HG03066 (cell line): Measurements from ENCODE around the gene GLB1L2.

Experiments
- ATAC-seq: cut with Tn5 transposase; IDR thresholded peaks from one replicate; pipeline ENCODE4 v1.9.1; 2021; ENCODE audit warnings: low read depth; ENCODE audit not compliant: unreplicated experiment

GLB1L2 gene

GRCh38 chr11:134365011-134365925 lies 33.5 kb downstream of the GLB1L2 start:
- no peak for ATAC-seq

- no peak for ATAC-seq
These were observed 34.5 kb downstream of the GLB1L2 start for GRCh38 chr11:134366254-134366653.

DNA sequence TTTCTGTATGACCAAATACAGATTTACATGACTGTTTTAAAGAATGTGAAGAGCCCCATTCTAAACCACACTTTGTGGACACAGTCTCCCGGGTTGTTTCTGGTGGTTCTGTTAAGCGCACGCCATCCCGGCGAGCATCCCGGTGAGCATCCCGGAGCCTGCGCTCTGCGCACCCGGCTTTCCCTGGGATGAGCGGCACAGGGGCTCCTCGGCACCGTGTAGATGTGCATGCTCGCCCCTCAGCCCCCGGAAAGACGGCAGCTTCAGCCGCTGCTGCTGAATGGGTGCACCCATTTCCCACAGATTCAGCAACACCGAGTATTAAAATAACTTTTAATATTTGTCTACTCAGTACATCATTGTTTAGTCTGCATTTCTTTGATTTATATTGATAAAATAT lies 36.0 kb downstream of the GLB1L2 start:
- ATAC-seq: no peak

GRCh38 chr11:134369656-134370525 lies 38.1 kb downstream of the GLB1L2 start:
- no peak for ATAC-seq

DNA sequence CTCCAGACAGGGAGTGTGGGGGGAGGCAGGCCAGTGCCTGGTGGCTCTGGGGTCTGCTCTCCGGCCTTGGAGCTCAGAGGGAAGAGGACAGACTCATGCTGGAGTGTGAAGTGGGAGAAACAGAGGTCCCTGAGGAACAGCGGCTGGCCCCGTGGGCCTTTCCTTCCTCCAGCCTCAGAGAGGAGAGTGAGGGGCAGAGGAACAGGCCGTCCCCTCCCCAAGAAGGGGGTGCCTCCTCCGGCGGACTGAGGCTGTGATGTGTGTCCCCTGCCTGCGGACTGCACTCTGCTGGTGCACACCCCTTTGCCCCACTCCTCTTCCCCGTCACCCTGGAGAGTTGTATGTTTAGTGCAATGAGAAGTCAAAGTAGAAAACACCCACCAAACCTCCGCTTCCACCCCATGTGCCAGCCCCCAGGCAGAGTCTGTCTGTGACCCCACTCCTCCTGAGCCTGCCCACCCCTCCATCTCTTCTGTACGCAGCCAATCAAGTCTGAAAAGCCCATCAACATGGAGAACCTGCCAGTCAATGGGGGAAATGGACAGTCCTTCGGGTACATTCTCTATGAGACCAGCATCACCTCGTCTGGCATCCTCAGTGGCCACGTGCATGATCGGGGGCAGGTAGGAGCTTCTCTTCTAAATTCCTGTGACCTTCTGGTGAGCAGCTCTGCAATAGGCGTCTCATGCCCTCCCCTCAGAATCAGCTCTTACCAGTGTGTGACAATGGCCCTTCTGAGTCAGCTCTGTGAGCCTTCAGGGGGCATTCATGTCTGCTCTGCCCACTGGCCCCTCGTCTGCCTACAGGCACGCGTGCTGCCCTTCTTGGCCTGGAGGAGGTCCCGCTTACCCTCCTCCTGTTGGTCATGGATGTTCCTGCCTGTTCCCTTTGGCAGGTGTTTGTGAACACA lies 39.0 kb downstream of the GLB1L2 start:
- ATAC-seq: no peak

GRCh38 chr11:134371436-134372185 lies 39.8 kb downstream of the GLB1L2 start:
- no peak for ATAC-seq

DNA sequence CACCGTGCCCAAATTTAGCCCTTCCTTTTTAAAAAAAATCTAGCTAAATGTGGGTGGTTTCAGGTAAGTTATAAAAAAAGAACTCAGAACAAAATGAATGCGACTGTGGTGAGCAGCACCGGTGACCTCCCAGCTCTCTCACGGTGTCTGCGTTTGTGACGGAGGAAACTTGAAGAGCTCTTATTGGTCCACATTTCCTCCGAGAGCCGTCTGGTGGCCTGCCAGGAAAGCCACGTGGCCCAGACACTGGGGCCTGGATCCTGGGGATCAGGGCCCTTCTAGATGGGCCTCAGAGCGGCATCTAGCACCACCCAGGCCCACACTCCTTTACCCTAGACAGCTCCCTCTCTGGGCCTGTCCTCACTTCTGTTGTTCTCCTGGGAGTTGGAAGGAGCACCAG lies 40.7 kb downstream of the GLB1L2 start:
- ATAC-seq: no peak

GRCh38 chr11:134372961-134373360 lies 41.2 kb downstream of the GLB1L2 start:
- no peak for ATAC-seq

- ATAC-seq: no peak
These were observed 41.8 kb downstream of the GLB1L2 start for GRCh38 chr11:134373591-134374052.

DNA sequence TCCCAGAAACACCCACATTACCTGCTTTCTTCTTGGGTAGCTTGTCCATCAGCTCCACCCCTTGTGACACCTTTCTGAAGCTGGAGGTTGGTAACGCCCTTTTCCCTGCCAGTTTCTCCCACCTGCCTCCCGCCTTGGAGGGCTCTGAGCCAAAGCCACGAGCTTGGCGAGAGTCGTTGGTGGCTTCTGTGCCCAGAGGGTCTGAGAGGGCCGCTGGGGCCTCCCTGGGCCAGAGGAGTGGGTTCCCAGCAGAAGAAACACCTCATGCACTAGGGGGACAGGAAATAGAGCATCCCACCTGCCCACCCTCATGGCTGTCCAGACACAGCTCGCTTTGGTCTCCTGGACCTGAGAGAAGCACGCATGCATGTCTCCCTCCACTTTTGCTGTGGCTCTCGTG lies 42.4 kb downstream of the GLB1L2 start:
- ATAC-seq: no peak

DNA sequence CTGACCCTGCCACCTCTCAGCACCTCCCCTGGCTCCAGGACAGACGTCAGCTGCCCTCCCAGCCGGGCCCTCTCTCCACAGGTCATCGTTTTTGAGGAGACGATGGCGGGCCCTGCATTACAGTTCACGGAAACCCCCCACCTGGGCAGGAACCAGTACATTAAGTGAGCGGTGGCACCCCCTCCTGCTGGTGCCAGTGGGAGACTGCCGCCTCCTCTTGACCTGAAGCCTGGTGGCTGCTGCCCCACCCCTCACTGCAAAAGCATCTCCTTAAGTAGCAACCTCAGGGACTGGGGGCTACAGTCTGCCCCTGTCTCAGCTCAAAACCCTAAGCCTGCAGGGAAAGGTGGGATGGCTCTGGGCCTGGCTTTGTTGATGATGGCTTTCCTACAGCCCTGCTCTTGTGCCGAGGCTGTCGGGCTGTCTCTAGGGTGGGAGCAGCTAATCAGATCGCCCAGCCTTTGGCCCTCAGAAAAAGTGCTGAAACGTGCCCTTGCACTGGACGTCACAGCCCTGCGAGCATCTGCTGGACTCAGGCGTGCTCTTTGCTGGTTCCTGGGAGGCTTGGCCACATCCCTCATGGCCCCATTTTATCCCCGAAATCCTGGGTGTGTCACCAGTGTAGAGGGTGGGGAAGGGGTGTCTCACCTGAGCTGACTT lies 43.2 kb downstream of the GLB1L2 start:
- no peak for ATAC-seq

DNA sequence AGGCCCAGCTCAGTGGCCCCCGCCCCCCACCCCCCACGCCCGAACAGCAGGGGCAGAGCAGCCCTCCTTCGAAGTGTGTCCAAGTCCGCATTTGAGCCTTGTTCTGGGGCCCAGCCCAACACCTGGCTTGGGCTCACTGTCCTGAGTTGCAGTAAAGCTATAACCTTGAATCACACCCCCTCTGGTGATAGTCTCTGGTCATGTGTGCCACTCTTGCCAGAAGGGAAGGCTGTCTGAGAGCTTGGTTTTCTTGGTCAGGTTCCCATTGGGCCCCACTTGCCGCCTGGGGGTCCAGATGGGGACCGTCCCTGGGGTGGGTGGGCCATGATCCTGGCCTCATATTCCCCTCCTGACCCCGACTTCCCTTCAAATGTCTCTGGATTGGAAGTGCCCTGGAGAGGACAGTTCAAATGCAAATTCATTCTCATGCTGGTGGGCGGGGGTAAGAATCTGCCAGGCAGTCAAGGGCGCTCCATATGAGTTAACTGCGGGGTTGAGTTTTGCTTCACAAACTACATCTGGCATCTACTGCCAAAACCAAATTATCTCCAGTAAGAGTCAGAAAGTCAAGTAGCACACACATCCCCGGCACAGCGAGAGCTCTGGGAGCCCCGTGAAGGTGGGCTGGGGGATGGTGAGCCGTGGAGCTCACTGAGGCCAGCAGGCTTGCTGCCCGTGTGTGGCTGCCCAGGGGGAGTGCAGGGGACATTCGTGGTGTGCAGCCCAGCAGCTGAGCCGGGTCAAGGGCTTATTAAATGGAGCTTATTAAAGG lies 44.5 kb downstream of the GLB1L2 start:
- no peak for ATAC-seq

- ATAC-seq: no peak
These were observed 46.1 kb downstream of the GLB1L2 start for GRCh38 chr11:134377876-134378275.

DNA sequence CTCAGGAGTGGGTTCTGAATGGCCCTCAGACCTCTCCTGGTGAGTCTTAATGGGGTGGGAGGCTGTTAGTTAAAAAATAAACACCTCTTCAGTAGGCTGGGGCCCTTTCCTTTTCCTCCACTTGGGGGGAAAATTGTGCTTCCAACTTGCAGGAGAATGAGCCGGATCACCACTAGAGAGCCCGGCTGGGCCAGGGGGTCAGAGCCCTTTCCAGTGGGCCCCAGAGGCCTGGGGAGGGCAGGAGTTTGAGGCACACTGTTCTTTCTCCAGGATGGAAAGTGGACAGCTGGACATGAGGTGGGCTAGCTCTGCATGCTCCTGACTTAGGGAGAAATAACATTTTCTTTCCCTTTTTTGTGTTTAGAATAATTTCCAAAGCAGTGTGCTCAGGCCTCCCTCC lies 47.5 kb downstream of the GLB1L2 start:
- ATAC-seq: no peak

- no peak for ATAC-seq
These were observed 48.4 kb downstream of the GLB1L2 start for GRCh38 chr11:134380229-134380628.

DNA sequence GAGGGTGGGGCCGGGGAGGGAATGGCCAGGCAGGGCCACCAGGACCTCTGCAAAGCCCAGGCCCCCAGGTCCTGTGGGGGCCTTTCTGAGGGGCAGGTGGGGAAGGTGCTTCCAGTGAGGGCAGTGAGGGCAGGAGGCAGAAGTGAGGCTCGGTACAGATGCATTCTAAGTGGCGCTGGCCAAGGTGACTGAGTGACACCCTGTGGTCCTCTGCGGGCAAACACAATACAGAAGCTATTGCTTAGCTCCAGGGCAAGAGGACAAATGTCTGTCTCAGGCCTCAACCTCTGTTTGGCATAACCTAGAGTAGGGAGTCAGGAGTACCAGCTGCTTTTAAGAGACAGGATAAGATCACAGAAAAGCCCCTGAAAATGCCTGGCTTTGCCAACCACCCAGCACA lies 49.0 kb downstream of the GLB1L2 start:
- no peak for ATAC-seq

- no peak for ATAC-seq
These were observed 50.5 kb downstream of the GLB1L2 start for GRCh38 chr11:134382257-134382656.

DNA sequence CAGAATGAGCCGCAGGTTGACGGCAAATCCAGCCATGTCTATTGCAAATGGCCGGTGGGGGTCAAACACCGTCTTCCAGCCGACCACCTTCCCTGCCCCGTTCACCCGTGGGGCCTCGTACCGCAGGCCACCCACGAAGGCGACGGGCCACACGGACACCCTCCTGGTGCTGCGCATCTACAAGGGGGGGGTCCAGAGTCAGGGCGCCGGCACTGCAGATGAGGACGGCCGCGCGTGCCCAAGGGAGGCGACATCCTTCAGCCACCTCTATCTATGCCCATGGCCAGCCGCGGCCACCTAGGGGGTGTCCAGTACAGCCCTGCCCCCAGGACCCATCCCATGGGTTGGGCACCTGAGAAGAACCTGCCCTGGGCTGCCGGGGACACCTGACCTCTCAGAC lies 51.0 kb downstream of the GLB1L2 start:
- ATAC-seq: no peak
